ENCODE measurements around the gene LRRC8D. TPM values are rescaled to one million over a fixed set of nuclear protein-coding genes. Genes with fewer than 3 reads are reported as not detected.

The LRRC8D gene
- total and polyA plus RNA-seq, 9 of the 15 experiments (the other 6 are each of a cell fraction or from before 2014, with no cell fraction given) = 3.4 to 53.9 (median 15.9) TPM

- no peak for TF ChIP-seq SP1 (CRISPR knock-in tag; IDR thresholded peaks at IDR 0.05)
- TF ChIP-seq SP2 (IDR thresholded peaks at IDR 0.05; ENCODE audit: extremely low read depth, low read depth, low read length, poor library complexity, severe bottlenecking) = no peak
- peak; percentile 82 for TF ChIP-seq FOXJ2 (tag; IDR thresholded peaks at IDR 0.05)
- no peak for TF ChIP-seq PBX2 (CRISPR knock-in tag; IDR thresholded peaks at IDR 0.05; ENCODE audit: low read depth)
- peak; percentile 59 for TF ChIP-seq PBX2 (tag; conservative IDR thresholded peaks at IDR 0.05; ENCODE audit: low read depth)
- TF ChIP-seq MAFG (tag; conservative IDR thresholded peaks at IDR 0.05) = peak; percentile 27; the same call in 1 of the 2 replicates
- TF ChIP-seq ETS2 (tag; IDR thresholded peaks at IDR 0.05; ENCODE audit: borderline replicate concordance, poor library complexity, severe bottlenecking) = no peak
Observed at GRCh38 chr1:89873770-89874169, 52.9 kb downstream of the LRRC8D start (continued).

GRCh38 chr1:89876463-89876862, 55.6 kb downstream of the LRRC8D start:
- BruUV-seq (replicated peaks) = no TSS peak
- in situ Hi-C loops (cut with MboI) = no loop called here

More at GRCh38 chr1:89876463-89876862, 55.6 kb downstream of the LRRC8D start:
- DNase-seq (ENCODE audit: extremely low read depth in 1 of 4, low spot score in 3 of 4) (no peak), FAIRE-seq (no peak), ATAC-seq (peak; percentile 43; the same call in 2 of the 3 replicates)
- peak overlapping the region; percentile 8; the same call in 1 of the 3 replicates for H3K27ac ChIP-seq (ENCODE audit: extremely low read depth, low read depth, low read length)
- intact Hi-C loops (cut with micrococcal nuclease) = no loop called here
- POLR2A ChIA-PET = interaction anchor here (0.6 to 2.4 kb wide), 8 partner anchors 8 to 69 kb away, joined by 3 to 6 read pairs (median 3); no protein-coding TSS in a partner anchor
- peaks cover 16 to 65% of the 10 kb centered on the region in 2 experiments for H3K4me1 ChIP-seq (replicated peaks in 1 of 2; ENCODE audit: control insufficient read depth in 2 of 2, insufficient read depth in 2 of 2, low read length in 2 of 2)
- H3K9me3 ChIP-seq (replicated peaks; ENCODE audit: control insufficient read depth, insufficient read depth, low read depth, low read length) = peaks cover 3% of the 10 kb centered on the region
- TF ChIP-seq MAFF (IDR thresholded peaks at IDR 0.05; ENCODE audit: low read length) (no peak), HMBOX1 (IDR thresholded peaks at IDR 0.05) (0 out of 2 replicates have a peak, but pooled peaks have one; percentile 28)
- peak overlapping the region; percentile 28; the same call in 1 of the 2 replicates for H2AFZ ChIP-seq (ENCODE audit: low read depth, low read length)
- no peak overlapping the region for H3K4me2 ChIP-seq (ENCODE audit: insufficient read depth, low read length)
- no peaks in the 10 kb centered on the region for H3K9me1 ChIP-seq (ENCODE audit: control insufficient read depth, insufficient read depth, low read length)
- peaks cover 86% of the 10 kb centered on the region for H3K79me2 ChIP-seq (ENCODE audit: control insufficient read depth, insufficient read depth, low read length)
- H3K9ac ChIP-seq (ENCODE audit: insufficient read depth in 1 of 2, low read depth in 2 of 2, low read length in 2 of 2) = no peak overlapping the region
- peaks cover 17% of the 10 kb centered on the region for H3K36me3 ChIP-seq (ENCODE audit: control insufficient read depth, insufficient read depth, low read length)
- H3K4me3 ChIP-seq = no peak overlapping the region
- WGBS (ENCODE audit: insufficient coverage, low coverage, missing lambda C conversion rate) = 31% methylated on average over 3 of the region's 3 CpGs
- no peaks in the 10 kb centered on the region for H4K20me1 ChIP-seq (replicated peaks; ENCODE audit: control insufficient read depth, insufficient read depth, low read length)
- no peaks in the 10 kb centered on the region for H3K27me3 ChIP-seq (ENCODE audit: control insufficient read depth in 2 of 2, insufficient read depth in 2 of 2, low read length in 2 of 2)
- CTCF ChIA-PET (ENCODE audit: low intra/inter-chr PET ratio) = interaction anchor here (0.6 kb wide), 1 partner anchor 86 kb away, joined by 3 read pairs; no protein-coding TSS in a partner anchor
